ENCODE measurements around the gene FIGNL2.
A peak's percentile ranks its signal among the peaks of the same experiment; 100 is the strongest.

Gene FIGNL2

DNA sequence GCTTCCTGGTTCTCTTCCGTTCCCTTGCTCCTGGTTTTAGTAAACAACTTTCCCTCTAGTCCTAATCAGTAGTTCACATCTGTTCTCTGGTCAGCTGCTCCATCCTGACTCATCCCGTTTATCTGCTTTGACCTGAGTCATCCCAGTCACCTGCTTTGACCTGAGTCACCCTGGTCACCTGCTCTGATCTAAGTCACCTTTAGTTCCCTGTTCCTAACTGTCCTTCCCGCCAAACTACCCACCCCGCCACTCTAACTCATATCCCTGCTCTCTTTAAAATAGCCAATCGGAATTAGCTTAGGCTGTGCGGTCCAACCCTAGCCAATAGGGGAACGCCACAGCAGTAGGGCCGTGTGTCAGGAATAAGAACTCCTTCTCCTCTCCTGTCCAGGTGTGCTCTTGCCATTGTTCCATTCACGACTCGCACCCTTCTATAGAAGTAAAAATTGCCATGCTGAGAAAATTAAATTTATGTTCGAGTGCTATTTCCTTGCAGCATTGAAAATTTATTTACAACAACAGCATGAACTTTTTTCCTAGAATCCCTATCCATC is 36.2 kb upstream of the FIGNL2 start:
- H3K27ac ChIP-seq = peak overlapping the region; percentile 70
- no peaks in the 10 kb centered on the region for H3K79me2 ChIP-seq
- no peaks in the 10 kb centered on the region for H3K9me3 ChIP-seq (ENCODE audit: control insufficient read depth, low read length)
- no peaks in the 10 kb centered on the region for H3K36me3 ChIP-seq (ENCODE audit: control insufficient read depth, insufficient read depth, low read length)
- no peak overlapping the region for H3K9ac ChIP-seq
- H3K4me1 ChIP-seq = peaks cover 50% of the 10 kb centered on the region
- H3K27me3 ChIP-seq (ENCODE audit: control insufficient read depth, insufficient read depth, low read length) = no peaks in the 10 kb centered on the region
- H2AFZ ChIP-seq = peak overlapping the region; percentile 27
- TF ChIP-seq, protein P1, sequence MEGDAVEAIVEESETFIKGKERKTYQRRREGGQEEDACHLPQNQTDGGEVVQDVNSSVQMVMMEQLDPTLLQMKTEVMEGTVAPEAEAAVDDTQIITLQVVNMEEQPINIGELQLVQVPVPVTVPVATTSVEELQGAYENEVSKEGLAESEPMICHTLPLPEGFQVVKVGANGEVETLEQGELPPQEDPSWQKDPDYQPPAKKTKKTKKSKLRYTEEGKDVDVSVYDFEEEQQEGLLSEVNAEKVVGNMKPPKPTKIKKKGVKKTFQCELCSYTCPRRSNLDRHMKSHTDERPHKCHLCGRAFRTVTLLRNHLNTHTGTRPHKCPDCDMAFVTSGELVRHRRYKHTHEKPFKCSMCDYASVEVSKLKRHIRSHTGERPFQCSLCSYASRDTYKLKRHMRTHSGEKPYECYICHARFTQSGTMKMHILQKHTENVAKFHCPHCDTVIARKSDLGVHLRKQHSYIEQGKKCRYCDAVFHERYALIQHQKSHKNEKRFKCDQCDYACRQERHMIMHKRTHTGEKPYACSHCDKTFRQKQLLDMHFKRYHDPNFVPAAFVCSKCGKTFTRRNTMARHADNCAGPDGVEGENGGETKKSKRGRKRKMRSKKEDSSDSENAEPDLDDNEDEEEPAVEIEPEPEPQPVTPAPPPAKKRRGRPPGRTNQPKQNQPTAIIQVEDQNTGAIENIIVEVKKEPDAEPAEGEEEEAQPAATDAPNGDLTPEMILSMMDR (IDR thresholded peaks at IDR 0.05) = no peak
- peak overlapping the region; percentile 1 for H3K4me2 ChIP-seq (ENCODE audit: low read length)
- no peak overlapping the region for H3K4me3 ChIP-seq (ENCODE audit: low read depth, low read length)

DNA sequence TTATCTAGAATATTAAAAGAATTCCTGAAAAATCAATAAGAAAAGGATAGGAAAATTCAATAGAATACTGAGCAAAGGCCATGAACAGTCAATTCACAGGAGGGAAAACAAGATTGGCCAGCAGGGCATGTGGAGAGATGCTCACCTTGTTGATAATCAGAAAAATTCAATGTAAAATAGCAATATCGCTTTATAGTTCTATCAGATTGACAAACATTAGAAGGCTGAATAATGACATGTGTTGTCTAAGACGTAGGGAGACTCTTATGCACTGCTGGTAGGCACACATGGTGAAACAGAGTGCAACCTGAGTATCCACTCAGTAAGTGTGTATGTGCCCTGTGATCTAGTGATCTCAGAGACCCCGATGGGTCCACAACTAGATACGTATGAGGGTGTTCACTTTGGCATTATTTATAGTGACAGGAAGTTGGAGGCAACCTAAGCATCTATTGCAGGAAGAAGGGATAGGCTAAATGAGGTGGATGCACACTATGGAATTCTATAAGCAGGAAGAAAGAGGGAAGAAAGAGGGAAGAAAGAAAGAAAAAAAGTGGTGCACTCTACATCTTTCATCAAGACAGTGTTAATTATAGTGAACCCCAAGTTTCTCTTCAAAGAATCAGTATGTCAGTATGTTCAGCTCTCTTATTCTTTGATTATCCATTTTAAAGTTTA is 35.6 kb upstream of the FIGNL2 start:
- H3K4me1 ChIP-seq = peaks cover 43% of the 10 kb centered on the region
- no peaks in the 10 kb centered on the region for H3K9me3 ChIP-seq (ENCODE audit: control insufficient read depth, low read length)
- no peaks in the 10 kb centered on the region for H3K79me2 ChIP-seq
- no peak overlapping the region for H3K9ac ChIP-seq
- no peaks in the 10 kb centered on the region for H3K27me3 ChIP-seq (ENCODE audit: control insufficient read depth, insufficient read depth, low read length)
- H3K4me3 ChIP-seq (ENCODE audit: low read depth, low read length) = no peak overlapping the region
- H3K27ac ChIP-seq = peak overlapping the region; percentile 70
- H2AFZ ChIP-seq = peak overlapping the region; percentile 27
- TF ChIP-seq, protein P1 (IDR thresholded peaks at IDR 0.05) = no peak
- no peaks in the 10 kb centered on the region for H3K36me3 ChIP-seq (ENCODE audit: control insufficient read depth, insufficient read depth, low read length)
- H3K4me2 ChIP-seq (ENCODE audit: low read length) = peak overlapping the region; percentile 9

DNA sequence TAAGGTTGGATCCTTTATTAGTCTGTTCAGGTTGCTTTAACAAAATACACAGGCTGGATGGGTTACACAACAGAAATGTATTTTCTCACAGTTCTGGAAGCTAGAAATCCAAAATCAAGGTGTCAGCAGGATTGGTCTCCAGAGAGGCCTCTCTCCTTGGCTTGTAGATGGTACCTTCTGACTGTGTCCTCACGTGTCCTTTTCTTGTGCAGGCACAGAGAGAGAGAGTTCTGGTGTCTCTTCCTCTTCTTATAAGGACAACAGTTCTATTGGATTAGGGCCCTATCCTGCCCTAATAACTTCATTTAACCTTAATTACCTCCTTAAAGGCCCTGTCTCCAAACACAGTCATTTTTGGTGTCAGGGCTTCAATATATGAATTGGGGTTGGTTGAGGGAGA is 34.8 kb upstream of the FIGNL2 start:
- H3K9ac ChIP-seq = no peak overlapping the region
- TF ChIP-seq, protein P1 (IDR thresholded peaks at IDR 0.05) = no peak
- peak overlapping the region; percentile 70 for H3K27ac ChIP-seq
- no peaks in the 10 kb centered on the region for H3K27me3 ChIP-seq (ENCODE audit: control insufficient read depth, insufficient read depth, low read length)
- no peak overlapping the region for H3K4me3 ChIP-seq (ENCODE audit: low read depth, low read length)
- peaks cover 38% of the 10 kb centered on the region for H3K4me1 ChIP-seq
- peak overlapping the region; percentile 42 for H2AFZ ChIP-seq
- H3K36me3 ChIP-seq (ENCODE audit: control insufficient read depth, insufficient read depth, low read length) = no peaks in the 10 kb centered on the region
- no peaks in the 10 kb centered on the region for H3K79me2 ChIP-seq
- peak overlapping the region; percentile 12 for H3K4me2 ChIP-seq (ENCODE audit: low read length)
- no peaks in the 10 kb centered on the region for H3K9me3 ChIP-seq (ENCODE audit: control insufficient read depth, low read length)

DNA sequence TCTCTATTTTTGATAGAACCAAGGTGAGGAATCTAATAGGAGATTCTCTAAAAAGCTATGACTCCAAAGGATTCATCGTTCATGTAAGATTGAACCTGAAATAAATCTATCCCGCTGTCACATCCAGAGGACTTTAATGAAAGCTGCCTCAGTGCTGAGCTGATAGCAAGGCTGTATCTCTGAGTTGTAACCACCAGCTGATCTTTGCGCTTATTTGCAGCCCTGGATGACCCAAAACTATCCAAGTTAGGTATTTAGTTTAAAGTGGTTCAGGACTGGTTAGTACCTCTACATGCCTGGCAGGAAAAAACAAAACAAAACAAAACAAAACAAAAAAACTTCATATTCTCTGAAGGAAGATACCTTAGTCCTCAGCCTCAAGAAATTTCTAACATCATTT is 30.6 kb upstream of the FIGNL2 start:
- H2AFZ ChIP-seq = no peak overlapping the region
- peaks cover 18% of the 10 kb centered on the region for H3K4me1 ChIP-seq
- H3K79me2 ChIP-seq = no peaks in the 10 kb centered on the region
- no peaks in the 10 kb centered on the region for H3K9me3 ChIP-seq (ENCODE audit: control insufficient read depth, low read length)
- H3K36me3 ChIP-seq (ENCODE audit: control insufficient read depth, insufficient read depth, low read length) = no peaks in the 10 kb centered on the region
- H3K4me2 ChIP-seq (ENCODE audit: low read length) = no peak overlapping the region
- H3K27me3 ChIP-seq (ENCODE audit: control insufficient read depth, insufficient read depth, low read length) = no peaks in the 10 kb centered on the region
- H3K4me3 ChIP-seq (ENCODE audit: low read depth, low read length) = no peak overlapping the region
- TF ChIP-seq, protein P1 (IDR thresholded peaks at IDR 0.05) = no peak
- H3K9ac ChIP-seq = no peak overlapping the region
- H3K27ac ChIP-seq = no peak overlapping the region

DNA sequence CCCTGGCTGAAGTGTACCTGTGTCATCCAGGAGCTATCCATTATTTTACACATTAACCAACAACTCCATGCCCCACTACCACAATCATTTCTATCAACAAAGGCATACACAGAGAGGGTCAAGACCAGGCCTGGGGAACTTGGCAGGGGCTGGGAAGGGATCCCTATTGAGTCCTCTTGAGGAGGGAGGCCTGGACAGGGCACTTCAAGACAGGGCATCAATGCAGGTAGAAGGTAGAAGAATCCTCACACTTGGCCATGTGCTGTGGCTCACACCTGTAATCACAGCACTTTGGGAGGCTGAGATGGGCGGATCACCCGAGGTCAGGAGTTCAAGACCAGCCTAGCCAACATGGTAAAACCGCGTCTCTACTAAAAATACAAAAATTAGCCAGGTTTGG is 26.0 kb upstream of the FIGNL2 start:
- Histone ChIP-seq H3K36me3 (ENCODE audit: control insufficient read depth, insufficient read depth, low read length) (no peaks in the 10 kb centered on the region), H3K4me1 (peaks cover 9% of the 10 kb centered on the region), H3K9me3 (ENCODE audit: control insufficient read depth, low read length) (no peaks in the 10 kb centered on the region), H3K9ac (no peak overlapping the region), H3K4me2 (ENCODE audit: low read length) (no peak overlapping the region), H3K27ac (no peak overlapping the region), H3K79me2 (no peaks in the 10 kb centered on the region), H3K27me3 (ENCODE audit: control insufficient read depth, insufficient read depth, low read length) (no peaks in the 10 kb centered on the region), H3K4me3 (ENCODE audit: low read depth, low read length) (no peak overlapping the region), H2AFZ (no peak overlapping the region)
- TF ChIP-seq, protein P1 (IDR thresholded peaks at IDR 0.05) = no peak

Measured in parathyroid adenoma (tissue), 2 donors.